A673 (cell line): Measurements from ENCODE around the gene FIBCD1. TPM values are rescaled to one million over a fixed set of nuclear protein-coding genes. Genes with fewer than 3 reads are reported as not detected.
"Not testable (repeated sequence)": the region's sequence is repeated elsewhere in the genome, so short reads cannot be mapped to it uniquely, and the experiment has no call there.

Source experiments
- BruUV-seq: library from RNA; stranded (reverse); fragments of 400-500 nt; replicated peaks from 2 replicates; lab custom pipeline; 2021; lab: Mats Ljungman, UMichigan
- CTCF ChIA-PET: fragments of 300-600 bp; sonication (Branson Sonifier 250); formaldehyde crosslinking; loops from one replicate; lab custom pipeline; 2022; ENCODE audit warnings: antibody characterized with exemption; lab: Charles Lee
- POLR2A ChIA-PET: fragments of 300-600 bp; sonication (Branson Sonifier 250); formaldehyde crosslinking; loops from one replicate; lab custom pipeline; 2022; ENCODE audit warnings: antibody characterized with exemption; ENCODE audit not compliant: low non-redundant PET; lab: Charles Lee
- DNase-seq: peaks from one replicate; pipeline ENCODE4 v3.0.0-alpha.2; 2015; ENCODE audit warnings: low spot score
- H3K27ac ChIP-seq: fragments of 200-600 bp; sonication (generic); 2 replicates; pipeline ENCODE4 v1.5.1; 2016; ENCODE audit warnings: mixed run types, low read depth, mild to moderate bottlenecking, mixed read lengths, antibody characterized with exemption, low read length; ENCODE audit not compliant: poor library complexity, severe bottlenecking
- H3K27me3 ChIP-seq: fragments of 200-600 bp; sonication (generic); replicated peaks from 2 replicates; pipeline ENCODE4 v1.6.1; 2017; ENCODE audit warnings: mixed run types, low read depth, mild to moderate bottlenecking, mixed read lengths, antibody characterized with exemption, low read length; ENCODE audit not compliant: insufficient read depth, poor library complexity
- H3K36me3 ChIP-seq: fragments of 200-600 bp; sonication (generic); 2 replicates; pipeline ENCODE4 v1.6.1; 2016; ENCODE audit warnings: mixed run types, mild to moderate bottlenecking, mixed read lengths, antibody characterized with exemption, low read length; ENCODE audit not compliant: insufficient read depth, poor library complexity, severe bottlenecking
- H3K4me1 ChIP-seq: fragments of 200-600 bp; sonication (generic); 2 replicates; pipeline ENCODE4 v1.6.1; 2017; ENCODE audit warnings: mixed run types, mild to moderate bottlenecking, mixed read lengths, antibody characterized with exemption, low read length; ENCODE audit not compliant: insufficient read depth, poor library complexity, severe bottlenecking
- H3K4me3 ChIP-seq: fragments of 200-600 bp; sonication (generic); 2 replicates; pipeline ENCODE4 v1.5.1; 2016; ENCODE audit warnings: low read depth, mixed run types, mild to moderate bottlenecking, mixed read lengths, low read length; ENCODE audit not compliant: poor library complexity, severe bottlenecking
- H3K9me3 ChIP-seq: fragments of 200-600 bp; sonication (generic); 2 replicates; pipeline ENCODE4 v1.6.1; 2016; ENCODE audit warnings: mixed run types, low read depth, mild to moderate bottlenecking, mixed read lengths, antibody characterized with exemption, low read length; ENCODE audit not compliant: poor library complexity, severe bottlenecking
- EZH2 ChIP-seq: fragments of 200-600 bp; sonication (generic); IDR thresholded peaks from 2 replicates; pipeline ENCODE4 v1.6.1; 2017; ENCODE audit warnings: borderline replicate concordance, low read depth, mild to moderate bottlenecking, mixed read lengths, antibody characterized with exemption, low read length; ENCODE audit not compliant: poor library complexity, severe bottlenecking
- intact Hi-C: fragments of 100-400 bp; cut with micrococcal nuclease; formaldehyde crosslinking; loops from one replicate; pipeline ENCODE4 v1.10.0; 2022; ENCODE audit not compliant: unreplicated experiment
- total RNA-seq: library from RNA; stranded (reverse); gene quantifications from 2 replicates; pipeline ENCODE4 v1.2.3, GENCODE V29; 2021
- TF ChIP-seq, protein P1 (sequence below): fragments of 300-800, 200-600 bp; sonication (generic); conservative IDR thresholded peaks from 2 replicates; pipeline ENCODE4 v1.5.1; 2017; ENCODE audit warnings: low read depth, mild to moderate bottlenecking, antibody characterized with exemption, low read length, moderate library complexity, mixed read lengths

The FIBCD1 gene
- total RNA-seq, 1 experiment from 2014 or later = 0.19 TPM

DNA sequence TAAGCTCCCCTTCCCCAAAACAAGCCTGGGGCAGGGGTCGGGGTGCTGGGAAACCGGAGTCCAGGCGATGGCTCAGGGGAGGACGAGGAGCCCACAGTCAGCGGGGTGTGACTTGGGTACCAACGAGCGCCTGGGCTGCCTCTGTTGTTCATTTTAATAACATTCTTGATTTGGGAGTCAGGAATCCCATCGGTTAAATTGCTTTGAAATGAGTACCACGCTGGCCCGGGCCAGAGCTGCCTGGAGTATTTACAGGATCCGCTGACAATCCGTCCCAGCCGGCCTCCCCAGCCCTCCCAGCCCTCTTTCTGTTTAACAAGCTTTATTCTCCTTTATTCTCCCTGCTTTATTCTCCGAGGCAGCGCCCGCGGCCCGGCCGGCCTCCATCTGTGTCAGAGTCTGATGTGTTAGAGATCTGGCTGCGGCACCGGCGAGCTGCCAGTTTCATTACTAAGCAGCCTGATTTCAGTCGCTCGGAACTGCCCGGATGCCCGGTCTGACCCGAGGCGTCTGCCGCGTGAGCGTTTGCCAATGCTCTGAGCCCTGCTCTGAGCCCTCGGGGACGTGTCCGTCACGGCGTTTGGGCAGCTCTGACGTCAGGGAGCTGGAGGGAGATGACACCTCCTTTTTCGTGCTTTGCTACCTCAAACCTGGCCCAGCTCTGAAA, 26.0 kb downstream of the FIBCD1 start:
- Histone ChIP-seq H3K9me3 (no peaks in the 10 kb centered on the region), H3K4me3 (no peak overlapping the region), H3K27ac (no peak overlapping the region), H3K36me3 (no peaks in the 10 kb centered on the region), H3K4me1 (no peaks in the 10 kb centered on the region), H3K27me3 (no peaks in the 10 kb centered on the region)
- no peak for TF ChIP-seq EZH2
- TF ChIP-seq, protein P1, sequence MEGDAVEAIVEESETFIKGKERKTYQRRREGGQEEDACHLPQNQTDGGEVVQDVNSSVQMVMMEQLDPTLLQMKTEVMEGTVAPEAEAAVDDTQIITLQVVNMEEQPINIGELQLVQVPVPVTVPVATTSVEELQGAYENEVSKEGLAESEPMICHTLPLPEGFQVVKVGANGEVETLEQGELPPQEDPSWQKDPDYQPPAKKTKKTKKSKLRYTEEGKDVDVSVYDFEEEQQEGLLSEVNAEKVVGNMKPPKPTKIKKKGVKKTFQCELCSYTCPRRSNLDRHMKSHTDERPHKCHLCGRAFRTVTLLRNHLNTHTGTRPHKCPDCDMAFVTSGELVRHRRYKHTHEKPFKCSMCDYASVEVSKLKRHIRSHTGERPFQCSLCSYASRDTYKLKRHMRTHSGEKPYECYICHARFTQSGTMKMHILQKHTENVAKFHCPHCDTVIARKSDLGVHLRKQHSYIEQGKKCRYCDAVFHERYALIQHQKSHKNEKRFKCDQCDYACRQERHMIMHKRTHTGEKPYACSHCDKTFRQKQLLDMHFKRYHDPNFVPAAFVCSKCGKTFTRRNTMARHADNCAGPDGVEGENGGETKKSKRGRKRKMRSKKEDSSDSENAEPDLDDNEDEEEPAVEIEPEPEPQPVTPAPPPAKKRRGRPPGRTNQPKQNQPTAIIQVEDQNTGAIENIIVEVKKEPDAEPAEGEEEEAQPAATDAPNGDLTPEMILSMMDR = no peak
- POLR2A ChIA-PET = no interaction called here
- CTCF ChIA-PET = no interaction called here
- no peak for DNase-seq
- intact Hi-C loops = no loop called here
- no TSS peak for BruUV-seq

DNA sequence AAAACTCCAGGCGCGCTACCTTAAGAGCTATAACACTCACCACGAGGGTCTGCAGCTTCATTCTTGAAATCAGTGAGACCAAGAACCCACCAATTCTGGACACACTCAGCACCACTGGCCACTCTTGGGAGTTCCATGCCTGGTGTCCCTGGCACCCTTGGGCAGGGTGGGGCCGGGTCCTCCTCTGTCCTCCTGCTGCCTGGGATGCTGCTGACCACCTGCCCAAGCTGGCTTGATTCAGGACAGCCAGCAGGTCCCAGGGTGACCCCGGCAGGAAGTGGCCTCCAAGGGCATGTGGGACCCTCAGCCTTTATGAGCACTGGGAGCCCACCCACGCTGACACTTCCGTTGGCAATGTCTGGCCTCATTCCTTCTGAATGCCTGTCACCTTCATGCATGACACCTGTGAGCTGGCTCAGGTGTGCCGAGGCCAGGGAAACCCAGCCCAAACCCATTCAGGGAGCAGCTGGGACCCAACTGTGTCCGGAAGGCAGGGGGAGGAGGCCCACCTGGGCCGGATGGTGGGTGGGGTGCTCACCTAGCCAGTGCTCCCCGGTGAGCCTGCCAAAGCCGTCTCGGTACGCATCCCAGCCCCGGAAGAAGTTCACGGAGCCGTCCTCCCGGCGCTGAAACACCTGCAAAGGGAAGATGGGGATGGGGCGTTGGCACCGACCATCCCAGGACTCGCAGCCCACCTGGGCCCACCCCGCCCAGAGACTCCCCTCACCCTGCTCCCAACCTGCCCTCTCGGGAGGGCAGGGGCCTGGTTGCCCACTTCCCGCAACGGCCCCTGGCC, 27.6 kb downstream of the FIBCD1 start:
- POLR2A ChIA-PET = interaction anchor here (0.7 kb wide), 1 partner anchor 1108 kb away, joined by 4 read pairs; the partner anchor contains the start of gene TOR1B

DNA sequence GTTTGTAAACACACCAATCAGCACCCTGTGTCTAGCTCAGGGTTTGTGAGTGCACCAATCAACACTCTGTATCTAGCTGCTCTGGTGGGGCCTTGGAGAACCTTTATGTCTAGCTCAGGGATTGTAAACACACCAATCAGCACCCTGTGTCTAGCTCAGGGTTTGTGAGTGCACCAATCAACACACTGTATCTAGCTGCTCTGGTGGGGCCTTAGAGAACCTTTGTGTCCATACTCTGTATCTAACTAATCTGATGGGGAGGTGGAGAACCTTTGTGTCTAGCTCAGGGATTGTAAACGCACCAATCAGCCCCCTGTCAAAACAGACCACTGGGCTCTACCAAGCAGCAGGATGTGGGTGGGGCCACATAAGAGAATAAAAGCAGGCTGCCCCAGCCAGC, 28.4 kb downstream of the FIBCD1 start:
- H3K4me3 ChIP-seq, BruUV-seq, H3K4me1 ChIP-seq, H3K9me3 ChIP-seq, H3K27ac ChIP-seq, H3K36me3 ChIP-seq, intact Hi-C loops, CTCF ChIA-PET, H3K27me3 ChIP-seq, DNase-seq: not testable (repeated sequence)
- POLR2A ChIA-PET = interaction anchor here (0.7 kb wide), 1 partner anchor 1108 kb away, joined by 4 read pairs; the partner anchor contains the start of gene TOR1B

More for the DNA sequence above, 27.6 kb downstream of the FIBCD1 start:
- no peak for TF ChIP-seq EZH2
- TF ChIP-seq, protein P1 = no peak
- H3K36me3 ChIP-seq = no peaks in the 10 kb centered on the region
- BruUV-seq = no TSS peak
- CTCF ChIA-PET = no interaction called here
- intact Hi-C loops = no loop called here
- H3K4me3 ChIP-seq = no peak overlapping the region
- H3K27ac ChIP-seq = no peak overlapping the region
- no peaks in the 10 kb centered on the region for H3K9me3 ChIP-seq
- DNase-seq = no peak
- H3K27me3 ChIP-seq = no peaks in the 10 kb centered on the region
- no peaks in the 10 kb centered on the region for H3K4me1 ChIP-seq

DNA sequence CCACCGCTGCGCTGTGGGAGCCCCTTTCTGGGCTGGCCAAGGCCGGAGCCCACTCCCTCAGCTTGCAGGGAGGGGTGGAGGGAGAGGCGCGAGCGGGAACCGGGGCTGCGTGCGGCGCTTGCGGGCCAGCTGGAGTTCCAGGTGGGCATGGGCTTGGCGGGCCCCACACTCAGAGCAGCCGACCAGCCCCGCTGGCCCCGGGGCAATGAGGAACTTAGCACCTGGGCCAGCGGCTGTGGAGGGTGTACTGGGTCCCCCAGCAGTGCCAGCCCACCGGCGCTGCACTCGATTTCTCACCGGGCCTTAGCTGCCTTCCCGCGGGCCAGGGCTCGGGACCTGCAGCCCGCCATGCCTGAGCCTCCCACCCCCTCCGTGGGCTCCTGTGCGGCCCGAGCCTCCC, 29.0 kb downstream of the FIBCD1 start:
- POLR2A ChIA-PET, H3K27me3 ChIP-seq, H3K27ac ChIP-seq, BruUV-seq, H3K4me3 ChIP-seq, intact Hi-C loops, H3K4me1 ChIP-seq, H3K9me3 ChIP-seq, H3K36me3 ChIP-seq, DNase-seq: not testable (repeated sequence)
- CTCF ChIA-PET = interaction anchor here (0.6 kb wide), 1 partner anchor 668 kb away, joined by 3 read pairs; no protein-coding TSS in a partner anchor
